ELR (cell line): ENCODE measurements around the gene ARSG.
"Not testable (repeated sequence)": the region's sequence is repeated elsewhere in the genome, so short reads cannot be mapped to it uniquely, and the experiment has no call there.

Source experiments
- DNase-seq: peaks from one replicate; pipeline ENCODE4 v3.0.0-alpha.2; 2015; ENCODE audit warnings: low read depth

The ARSG gene

DNA sequence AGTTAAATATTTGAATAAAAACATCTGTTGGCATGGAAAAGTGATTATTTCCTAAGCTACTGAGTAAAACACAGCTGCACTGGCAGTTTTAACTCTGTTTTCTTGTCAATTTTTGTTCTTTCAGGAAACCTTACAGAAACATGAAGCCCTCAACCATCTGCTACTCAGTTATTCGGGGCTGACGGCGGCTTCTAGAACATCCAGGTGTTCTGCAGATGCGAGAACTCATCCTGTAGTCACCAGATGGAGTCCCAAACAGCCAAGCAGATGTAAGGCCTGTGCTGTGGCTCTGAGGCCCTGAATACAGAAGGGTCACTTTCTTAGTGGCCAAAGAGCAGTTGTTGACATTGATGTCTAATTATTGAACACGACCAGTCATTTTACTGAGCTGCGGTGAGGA is 15.5 kb downstream of the ARSG start:
- DNase-seq, result no peak

- DNase-seq, result no peak
Observed at GRCh38 chr17:68307443-68307842, 16.1 kb downstream of the ARSG start.

- DNase-seq, result not testable (repeated sequence)
Observed at GRCh38 chr17:68308486-68308885, 17.2 kb downstream of the ARSG start.

- not testable (repeated sequence) for DNase-seq
Observed at GRCh38 chr17:68309066-68309670, 17.9 kb downstream of the ARSG start.

DNA sequence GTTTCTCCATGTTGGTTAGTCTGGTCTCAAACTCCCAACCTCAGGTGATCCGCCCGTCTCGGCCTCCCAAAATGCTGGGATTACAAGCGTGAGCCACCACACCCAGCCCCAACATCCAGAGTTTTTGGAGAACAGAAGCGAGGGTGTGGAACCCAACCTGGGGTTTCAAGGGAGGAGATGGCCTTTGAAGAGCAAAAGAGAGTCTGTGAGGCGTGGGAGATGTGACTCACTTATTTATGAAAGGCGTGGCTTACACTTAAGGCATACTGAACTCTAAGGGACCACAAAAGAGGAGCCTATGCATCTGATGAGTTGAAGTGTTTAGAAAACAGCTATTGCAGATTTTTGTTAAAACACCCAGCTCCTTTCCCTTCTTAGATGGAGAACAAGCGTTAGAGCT is 18.9 kb downstream of the ARSG start:
- peak; percentile 63 for DNase-seq

DNA sequence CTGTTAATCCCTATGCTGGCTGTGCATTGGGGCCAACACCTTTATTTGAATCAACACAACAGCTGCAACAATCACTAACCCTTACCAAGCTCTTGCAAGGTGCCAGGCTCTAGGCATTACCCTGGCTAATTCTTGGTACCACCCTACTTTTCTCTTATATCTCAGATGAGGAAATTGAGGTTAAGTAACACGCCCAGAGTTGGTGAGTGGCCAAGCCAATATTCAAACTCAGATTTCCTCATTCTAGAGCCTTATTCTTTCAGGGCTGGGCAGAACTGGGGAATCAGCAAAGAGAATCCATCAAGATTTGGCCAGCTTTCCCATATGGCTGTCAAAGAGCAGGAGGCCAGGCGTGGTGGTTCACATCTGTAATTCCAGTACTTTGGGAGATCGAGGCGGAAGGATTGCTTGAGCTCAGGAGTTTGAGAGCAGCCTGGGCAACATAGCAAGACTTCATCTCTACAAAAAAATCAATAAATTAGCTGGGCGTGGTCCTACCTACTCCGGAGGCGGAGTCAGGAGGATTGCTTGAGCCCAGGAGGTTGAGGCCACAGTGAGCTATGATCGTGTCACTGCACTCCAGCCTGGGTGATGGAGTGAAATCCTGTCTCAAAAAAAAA is 23.7 kb downstream of the ARSG start:
- DNase-seq, result no peak

DNA sequence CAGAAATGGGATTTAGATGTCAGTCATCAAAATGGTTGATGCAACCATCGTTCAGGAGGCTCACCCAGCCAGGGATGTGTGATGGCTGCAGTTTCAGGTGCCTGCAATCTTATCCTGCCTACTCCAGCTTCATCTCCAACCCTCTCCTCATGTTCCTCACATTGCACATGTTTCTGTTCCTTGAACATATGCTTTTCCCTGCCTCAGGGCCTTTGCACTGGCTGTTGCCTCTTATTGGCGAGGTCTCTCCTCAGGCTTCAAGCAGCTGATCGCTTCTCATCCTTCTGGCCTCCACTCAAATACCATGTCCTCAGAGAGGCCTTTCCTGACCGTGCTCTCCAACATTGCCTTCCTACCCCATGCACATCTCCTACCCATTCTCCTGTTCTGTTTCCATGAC is 24.6 kb downstream of the ARSG start:
- DNase-seq, result no peak

DNA sequence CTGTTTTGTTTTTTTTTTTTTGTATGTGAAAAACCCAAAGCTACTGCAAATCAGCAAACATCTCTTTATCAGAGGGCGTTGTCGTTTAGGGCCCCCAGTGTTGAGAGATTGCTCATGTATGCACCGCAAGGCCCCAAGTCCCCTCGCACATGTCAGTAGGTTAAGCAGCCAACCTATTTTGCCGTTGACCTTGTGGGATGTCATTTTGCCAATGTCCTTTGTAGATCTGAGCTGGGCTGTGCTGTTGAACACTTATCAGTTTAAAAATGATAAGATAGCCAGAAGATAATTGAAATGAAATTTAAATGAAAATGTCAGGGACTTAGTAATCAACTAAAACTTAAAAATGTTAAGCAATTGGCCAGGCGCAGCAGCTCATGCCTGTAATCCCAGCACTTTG is 26.2 kb downstream of the ARSG start:
- no peak for DNase-seq

- peak; percentile 95 for DNase-seq
Observed at GRCh38 chr17:68318103-68318991, 27.1 kb downstream of the ARSG start.

DNA sequence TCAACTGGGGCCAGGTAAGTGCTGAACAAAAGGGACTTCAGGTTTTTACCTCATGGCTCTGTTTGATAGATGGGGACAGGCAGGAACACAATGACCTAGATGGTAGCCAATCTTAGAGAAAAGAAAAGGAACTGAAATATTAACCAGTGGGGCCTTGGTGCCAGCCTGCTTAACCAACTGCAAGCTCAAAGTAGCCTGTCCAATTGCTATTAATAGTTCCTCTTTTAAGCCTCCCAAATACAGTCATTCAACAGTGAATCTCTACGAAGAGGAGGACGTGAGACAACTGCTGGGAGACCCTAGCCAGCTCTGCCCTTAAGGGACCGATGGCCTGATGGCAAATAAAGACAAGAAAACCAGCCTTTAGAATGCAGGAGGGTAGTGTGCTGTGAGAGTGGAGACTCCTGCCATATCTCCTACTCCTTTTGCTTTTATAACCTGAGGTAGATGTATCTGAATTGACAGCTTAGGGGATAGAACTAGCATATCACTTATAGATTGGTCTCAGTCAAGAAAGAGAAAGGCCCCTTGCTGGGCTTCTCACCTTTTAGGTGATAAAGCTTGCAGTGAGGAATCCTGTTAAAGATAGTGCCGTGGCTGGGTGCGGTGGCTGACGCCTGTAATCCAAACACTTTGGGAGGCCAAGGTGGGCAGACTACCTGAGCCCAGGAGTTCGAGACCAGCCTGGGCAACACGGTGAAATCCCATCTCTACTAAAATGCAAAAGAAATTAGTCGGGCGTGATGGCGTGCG is 28.3 kb downstream of the ARSG start:
- no peak for DNase-seq

GRCh38 chr17:68320311-68320865 is 29.1 kb downstream of the ARSG start:
- DNase-seq, result no peak

DNA sequence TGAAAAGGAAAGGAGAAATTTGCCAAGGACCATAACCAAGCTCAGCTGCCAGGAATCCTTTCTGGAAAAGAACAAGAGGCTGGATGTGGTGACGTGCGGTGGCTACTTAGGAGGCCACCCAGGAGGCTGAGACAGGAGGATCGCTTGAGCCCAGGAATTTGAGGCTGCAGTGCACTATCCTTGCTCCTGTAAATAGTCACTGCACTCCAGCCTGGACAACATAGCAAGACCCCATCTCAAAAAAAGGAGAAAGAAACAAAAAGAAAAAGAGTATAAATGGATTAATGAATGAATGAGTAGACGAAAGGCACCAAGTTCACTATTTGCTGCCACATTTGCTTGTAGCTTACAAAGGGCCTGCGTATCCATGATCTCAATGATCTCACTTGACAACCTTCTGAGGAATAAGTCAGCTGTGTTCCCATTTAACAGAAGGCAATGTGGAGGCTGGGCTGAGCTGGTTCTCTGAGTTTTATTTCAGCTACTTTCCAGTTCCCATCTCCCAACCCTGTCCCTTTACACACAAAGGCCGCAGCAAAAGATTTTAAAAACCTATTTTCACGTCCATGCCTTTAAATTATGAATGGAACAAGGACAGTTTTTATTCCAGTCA is 29.8 kb downstream of the ARSG start:
- no peak for DNase-seq

DNA sequence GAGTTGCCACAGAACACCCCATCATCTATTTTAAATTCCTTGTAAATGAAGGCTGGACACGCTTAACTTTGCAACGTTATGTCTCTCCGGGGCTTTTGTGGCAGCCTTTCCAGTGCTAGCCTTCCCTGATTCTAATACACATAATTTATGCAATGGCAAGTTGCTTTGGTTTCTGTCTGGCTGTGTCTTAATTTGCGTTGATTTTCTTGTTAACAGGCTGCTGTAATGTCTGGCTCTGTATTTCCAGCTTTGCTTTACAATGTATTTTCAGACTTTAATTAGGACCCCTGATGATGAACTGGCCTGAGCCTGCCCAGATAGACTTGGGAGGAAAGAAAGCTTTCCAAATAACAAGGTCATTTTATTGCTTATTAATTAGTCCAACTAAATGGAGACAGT is 30.3 kb downstream of the ARSG start:
- DNase-seq, result no peak

DNA sequence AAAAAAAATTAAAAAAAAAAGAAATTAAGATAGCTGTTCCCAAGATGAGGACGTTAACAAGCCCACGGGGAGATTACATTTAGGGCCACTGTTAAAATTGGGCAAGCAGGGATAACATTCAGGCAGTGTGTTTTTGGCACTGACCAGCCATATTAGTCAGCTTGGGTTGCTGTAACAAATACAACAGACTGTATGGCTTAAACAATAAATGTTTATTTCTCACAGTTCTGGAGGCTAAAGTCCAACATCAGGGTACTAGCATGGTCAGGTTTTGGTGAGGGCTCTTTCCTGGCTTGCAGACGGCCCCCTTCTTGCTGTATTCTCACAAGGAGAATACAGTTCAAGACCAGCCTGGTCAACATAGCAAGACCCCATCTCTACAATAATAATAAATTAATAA is 31.3 kb downstream of the ARSG start:
- DNase-seq, result no peak

DNA sequence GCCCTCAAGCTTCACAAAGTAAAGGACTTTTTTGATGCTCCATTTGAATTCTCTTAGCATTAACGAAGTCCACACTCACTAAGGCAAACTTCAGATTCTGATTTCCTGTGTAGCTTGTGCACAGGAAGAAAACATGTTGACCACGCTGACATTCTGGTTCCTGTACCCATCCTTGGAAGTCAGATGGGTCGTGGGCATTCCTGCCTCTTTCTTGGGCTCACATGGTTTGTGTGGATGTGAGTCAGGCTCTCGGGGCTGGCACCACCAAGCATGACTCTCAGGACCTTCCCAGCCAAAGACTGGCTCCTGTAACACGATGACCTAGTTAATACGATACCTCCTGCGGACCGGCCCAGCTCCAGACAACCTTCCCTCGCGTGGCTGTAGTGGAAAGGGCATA is 32.8 kb downstream of the ARSG start:
- DNase-seq, result no peak

DNA sequence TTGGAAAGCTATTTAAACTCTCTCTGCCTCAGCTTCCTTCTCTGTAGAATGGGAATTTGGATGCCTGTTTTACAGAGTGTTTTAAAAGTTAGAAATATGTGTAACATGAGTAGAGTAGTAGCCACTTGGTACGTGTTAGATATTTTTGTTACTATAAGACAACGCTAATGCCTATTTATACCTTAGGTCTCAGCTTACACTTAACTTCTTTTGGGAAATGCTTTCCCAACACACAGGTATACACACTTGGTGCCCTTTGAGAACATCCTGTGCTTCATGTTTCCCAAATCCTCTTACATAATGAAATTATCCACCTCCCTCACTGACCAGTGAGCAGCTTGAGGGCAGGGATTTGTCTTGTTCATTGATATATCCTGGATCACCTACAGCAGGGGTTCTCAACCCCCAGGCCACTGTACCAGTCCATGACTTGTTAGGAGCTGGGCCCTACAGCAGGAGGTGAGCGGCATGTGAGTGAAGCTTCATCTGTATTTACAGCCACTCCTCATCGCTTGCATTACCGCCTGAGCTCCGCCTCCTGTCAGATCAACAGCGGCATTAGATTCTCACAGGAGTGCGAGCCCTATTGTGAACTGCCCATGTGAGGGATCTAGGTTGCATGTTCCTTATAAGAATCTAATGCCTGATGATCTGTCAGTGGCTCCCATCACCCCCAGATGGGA is 33.5 kb downstream of the ARSG start:
- DNase-seq, result no peak

- no peak for DNase-seq
Observed at GRCh38 chr17:68325961-68326360, 34.7 kb downstream of the ARSG start.

- peak; percentile 47 for DNase-seq
Observed at GRCh38 chr17:68326681-68327080, 35.4 kb downstream of the ARSG start.

DNA sequence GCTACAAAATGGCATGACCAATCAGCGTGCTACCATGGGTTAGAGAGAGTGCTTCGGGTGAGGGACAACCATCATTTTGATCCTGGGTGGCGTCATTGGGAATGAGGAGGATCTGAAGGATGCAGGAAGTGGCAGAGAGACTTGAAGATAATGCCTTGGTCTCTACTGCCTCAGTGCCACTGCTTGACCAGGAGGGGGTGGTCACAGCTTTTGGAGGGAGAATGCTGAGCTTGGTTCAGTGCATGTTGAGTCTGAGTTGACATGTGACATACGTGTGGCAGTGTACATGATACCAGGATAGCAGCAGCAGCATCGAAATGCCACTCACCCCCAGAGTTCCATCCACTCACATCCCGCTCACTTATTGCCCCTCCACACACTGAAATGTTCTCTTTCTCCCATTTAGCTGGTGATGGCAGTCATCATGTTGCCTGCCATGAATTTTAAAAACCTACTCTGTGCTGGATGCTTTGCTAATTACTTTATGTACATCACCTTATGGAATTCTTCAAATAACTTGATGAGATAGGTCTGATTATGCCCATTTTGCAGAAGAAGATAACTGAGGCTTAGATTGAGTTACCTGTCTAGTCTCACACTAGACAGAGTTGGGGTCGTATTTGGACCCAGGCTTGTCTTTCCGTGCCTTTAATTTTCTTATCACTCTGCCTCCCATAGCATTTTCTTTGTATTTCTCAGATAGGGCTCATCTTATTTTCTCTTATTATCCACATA is 36.7 kb downstream of the ARSG start:
- DNase-seq, result no peak

- peak; percentile 29 for DNase-seq
Observed at GRCh38 chr17:68328676-68329075, 37.4 kb downstream of the ARSG start.
